DMS79 treated with DMSO at 0.1 percent for 48 hours (cell line): ENCODE results near the gene C3.
"Not testable (repeated sequence)": the region's sequence is repeated elsewhere in the genome, so short reads cannot be mapped to it uniquely, and the experiment has no call there.

ENCODE experiments used
- DNase-seq: peaks from one replicate; lab custom pipeline; 2025; lab: John Stamatoyannopoulos, UW

C3 gene

DNA sequence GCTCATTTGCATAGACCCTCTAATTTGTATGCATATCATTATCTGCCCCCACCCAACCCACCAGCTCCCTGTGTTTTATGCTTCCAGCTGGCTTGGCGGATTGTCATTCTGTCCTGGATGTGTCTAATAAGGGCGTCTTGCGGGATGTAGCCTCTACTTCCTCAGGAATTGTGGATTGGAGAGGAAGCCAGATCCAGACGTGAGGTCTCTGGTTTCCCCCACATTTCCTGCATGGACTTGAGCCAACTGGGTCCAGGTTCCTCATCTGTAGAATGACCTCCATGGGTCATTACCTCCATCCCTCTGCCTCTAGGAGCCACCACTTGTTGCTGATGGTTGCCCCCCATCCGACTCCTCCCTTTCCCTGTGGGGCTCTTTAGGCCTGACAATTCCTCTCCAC is 57.7 kb downstream of the C3 start:
- DNase-seq = no peak

DNA sequence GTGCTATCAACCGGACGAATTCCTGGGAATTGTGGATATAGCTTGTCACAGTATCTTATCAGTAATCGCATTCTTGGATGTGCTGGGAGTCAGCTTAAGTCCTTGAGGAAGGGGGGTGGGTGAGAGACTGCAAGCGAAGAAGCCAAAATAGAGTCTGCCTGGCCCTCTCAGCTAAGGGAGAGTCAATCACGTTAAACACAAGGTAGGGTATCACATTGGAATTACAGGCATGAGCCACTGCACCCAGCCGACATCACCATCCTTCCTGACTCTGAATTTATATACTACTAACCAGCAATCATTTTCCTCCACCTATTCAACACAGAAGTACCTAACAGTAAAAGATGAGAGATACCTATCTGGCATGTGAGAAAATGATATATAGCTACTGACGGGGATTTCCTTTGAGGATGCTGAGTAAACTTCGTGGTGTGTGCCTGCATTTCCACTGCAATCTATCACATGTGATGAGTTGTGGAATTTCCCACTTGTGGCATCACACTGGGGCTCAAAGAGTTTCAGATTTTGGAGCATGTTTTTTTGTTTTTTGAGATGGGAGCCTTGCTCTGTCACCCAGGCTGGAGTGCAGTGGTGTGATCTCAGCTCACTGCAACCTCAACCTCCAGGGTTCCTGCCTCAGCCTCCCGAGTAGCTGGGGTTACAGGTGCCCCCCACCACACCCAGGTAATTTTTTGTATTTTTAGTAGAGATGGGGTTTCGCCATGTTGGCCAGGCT is 58.8 kb downstream of the C3 start:
- not testable (repeated sequence) for DNase-seq

DNA sequence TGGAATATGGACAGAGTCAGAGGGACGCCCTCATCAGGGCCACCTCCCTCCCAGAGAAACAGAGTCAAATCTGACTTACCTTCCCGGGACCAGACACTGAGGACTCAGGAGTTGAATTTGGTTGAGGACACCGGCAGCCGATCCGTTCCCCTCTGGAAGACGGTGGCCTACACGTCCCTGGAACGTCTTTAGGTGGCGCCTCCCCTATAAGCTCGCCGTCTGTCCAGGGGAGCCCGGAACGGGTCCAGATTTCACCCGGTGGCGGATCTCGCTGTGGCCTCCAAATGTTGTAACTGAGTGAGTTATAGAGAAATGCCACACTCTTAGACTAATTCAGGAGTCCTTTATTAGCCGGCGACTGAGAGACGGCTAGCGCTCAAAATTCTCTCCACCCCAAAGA is 59.5 kb downstream of the C3 start:
- no peak for DNase-seq

DNA sequence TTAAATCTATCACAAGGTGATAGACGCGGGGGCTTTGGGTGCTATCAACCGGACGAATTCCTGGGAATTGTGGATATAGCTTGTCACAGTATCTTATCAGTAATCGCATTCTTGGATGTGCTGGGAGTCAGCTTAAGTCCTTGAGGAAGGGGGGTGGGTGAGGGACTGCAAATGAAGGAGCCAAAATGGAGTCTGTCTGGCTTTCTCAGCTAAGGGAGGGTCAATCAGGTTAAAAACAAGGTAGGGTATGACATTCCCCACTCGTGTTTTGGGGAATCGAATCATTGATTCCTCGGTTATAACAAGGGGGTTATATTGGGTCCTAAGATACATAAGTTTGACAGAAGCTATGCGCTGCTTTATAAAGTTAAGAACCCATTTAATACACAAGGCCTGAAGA is 64.1 kb downstream of the C3 start:
- DNase-seq = not testable (repeated sequence)

DNA sequence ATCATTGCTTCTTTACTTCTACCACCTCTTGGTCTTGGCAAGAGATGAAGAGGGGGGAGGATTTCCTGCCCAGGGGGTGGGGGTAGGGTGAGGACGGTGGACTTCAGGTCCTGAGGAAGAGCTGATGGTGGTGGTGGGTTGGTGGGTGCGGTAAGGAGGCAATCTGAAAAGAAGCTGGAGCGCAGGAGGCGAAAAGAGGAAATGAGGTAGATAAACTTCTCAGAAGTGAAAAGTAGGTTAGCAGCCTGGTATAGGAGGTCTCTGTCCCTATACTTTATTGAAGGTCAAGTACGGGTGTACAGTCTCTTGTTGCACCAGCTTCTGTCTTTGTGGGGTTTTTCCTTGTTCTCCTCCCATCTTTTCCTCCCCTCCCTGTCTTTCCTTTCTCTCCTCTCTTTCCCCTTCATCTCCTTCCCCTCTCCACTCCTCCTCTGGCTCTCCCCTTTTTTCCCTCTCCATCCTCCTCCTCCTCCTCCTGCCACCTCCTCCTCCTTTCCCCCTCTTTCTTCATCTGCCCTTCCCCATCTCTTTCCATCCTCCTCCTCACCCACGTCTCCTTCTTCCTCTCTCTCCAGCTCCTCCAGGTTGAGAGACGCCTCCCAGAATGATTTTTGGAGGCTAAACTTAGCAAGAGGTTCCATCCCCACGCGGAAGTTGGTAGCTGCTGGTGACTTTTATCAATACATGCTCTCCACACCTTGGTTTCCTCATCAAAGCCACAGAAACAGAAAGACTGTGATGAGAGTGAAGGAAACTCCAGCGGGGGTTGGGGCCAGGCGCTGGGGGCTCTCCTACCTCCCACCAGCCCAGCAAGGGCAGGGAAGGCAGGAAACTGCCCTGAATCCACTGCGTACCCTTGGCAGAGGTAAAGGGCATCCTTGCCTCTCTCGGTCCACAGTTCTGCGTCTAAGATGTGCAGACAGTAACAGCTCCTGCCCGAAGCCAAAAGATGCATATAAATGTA is 65.8 kb downstream of the C3 start:
- no peak for DNase-seq

DNA sequence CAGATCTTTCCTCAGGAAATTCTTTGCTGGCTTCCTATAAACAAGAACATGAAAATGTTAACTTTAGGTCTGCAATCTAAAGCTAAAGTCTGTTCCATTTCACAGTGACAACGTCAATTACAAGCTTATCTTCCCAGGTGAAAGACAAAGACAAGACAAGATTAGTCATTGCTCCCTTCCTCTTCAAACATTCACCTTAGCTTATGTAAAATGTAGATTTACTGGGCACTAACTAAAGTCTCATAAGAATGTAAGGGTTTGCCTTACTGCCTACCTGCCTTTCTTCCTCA is 67.7 kb downstream of the C3 start:
- DNase-seq = no peak

DNA sequence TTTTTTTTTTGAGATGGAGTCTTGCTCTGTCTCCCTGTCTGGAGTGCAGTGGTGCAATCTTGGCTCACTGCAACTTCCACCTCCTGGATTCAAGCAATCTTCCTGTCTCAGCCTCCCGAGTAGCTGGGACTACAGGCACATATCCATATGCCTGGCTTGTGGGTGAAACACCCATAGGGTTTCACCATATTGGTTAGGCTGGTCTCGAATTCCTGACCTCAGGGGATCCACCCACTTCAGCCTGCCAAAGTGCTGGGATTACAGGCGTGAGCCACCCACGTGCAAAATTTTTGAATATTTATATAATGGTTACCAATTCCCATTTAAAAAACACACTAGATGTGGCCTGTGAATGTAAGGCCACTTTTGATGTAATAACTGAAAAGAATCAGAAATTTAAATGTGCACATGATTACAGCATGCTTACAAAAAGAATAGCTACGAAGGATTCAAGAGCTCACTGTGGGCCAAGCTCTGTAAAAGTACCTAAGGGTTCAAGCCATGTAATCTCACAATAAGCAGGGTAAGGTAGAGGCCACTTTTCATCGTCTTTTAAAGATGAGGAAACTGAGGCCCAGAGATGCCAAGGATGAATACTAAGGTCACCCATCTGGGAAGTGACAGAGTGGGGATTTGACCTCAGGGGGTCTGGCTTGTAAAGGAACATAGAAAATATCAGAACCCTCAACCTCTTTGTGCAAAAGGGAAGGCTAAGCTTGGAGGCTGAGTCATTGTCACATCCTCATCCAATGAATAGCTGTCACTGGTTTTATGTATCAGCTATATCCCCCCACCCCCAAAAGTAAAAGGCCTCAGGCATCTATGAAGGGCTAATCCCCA is 68.3 kb downstream of the C3 start:
- DNase-seq = no peak

DNA sequence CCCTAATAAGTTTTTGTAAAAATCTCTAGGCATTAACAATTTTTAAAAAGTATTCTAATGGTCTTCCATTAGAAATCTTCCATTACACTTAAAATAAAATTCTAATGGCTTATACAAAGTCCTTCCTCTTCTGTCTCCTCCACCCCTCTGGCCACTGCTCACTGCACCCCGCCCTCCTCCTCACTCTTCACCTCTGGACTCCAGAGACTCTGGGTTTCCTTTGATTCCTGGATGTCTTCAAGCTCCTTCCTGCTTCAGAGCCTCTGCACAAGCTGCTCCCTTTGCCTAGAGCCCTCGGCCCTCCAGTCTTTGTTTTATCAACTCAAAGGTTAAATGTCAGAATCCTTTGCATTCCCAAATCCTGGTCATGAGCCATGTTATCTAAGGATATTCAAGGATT is 71.3 kb downstream of the C3 start:
- no peak for DNase-seq

DNA sequence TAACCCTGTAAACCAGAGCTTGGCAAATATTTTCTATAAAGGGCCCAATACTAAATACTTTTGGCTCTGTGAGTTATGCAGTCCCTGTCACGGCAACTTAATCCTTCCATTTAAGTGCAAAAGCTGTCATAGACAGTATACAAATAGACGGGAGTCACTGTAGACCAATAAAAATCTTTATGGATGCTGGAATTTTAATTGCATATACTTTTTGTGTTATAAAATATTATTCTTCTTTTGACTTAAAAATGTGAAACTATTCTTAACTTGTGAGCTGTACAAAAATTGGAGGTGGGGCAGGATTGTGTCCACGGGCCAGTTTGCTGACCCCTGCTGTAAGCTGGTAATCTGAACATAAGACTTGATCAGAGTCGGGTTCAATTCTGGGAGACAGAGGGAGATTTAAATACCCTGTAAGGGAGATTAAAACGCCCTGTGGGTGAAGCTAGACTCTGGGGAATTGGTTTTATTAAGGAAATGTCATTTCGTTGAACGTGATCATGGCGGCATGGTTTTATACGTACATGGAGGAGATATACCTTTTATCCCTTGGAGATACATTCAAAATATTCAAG is 72.2 kb downstream of the C3 start:
- no peak for DNase-seq

DNA sequence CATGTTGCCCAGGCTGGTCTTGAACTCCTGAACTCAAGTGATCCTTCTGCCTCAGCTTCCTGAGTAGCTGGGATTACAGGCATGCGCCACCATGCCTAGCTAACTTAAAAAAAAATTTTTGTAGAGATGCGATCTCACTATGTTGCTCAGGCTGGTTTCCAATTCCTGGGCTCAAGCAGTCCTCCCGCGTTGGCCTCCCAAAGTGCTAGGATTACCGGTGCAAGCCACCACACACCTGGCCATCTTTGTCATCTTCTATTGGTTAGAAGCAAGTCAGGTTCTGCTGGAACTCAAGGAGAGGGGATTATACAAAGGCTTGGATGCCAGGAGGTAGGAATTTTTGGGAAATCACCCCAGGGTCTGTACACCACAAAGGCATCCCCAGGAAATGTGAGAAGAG is 75.7 kb downstream of the C3 start:
- DNase-seq = no peak

DNA sequence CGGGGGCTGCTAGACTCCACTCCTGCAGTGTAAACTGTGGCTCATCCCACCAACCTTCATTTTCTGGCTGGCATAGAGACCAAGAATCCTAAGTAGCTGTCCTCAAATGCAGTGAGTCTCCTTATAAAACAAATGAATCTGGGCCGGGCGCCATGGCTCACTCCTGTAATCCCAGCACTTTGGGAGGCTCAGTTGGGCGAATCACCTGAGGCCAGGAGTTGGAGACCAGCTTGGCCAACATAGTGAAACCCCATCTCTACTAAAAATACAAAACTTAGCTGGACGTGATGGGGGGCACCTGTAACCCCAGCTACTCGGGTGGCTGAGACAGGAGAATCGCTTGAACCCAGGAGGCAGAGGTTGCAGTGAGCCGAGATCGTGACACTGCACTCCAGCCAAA is 80.1 kb downstream of the C3 start:
- DNase-seq = not testable (repeated sequence)

DNA sequence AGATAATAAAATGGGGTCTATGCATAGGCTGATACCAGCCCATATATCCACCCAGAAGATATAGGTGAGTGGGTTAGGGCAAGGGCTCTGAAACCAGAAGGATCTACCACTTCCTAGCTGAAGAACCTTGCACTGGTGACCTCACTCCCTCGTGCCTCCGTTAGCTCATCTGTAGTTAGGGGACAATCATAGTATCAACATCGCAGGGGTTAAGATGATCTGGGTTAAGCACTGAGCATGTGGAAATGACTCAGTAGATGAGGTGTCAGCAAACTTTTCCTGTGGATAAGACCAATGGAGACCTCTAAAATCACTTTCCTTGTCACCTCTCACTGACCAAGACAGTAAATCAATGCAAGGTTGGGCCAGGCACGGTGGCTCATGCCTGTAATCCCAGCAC is 81.0 kb downstream of the C3 start:
- no peak for DNase-seq

DNA sequence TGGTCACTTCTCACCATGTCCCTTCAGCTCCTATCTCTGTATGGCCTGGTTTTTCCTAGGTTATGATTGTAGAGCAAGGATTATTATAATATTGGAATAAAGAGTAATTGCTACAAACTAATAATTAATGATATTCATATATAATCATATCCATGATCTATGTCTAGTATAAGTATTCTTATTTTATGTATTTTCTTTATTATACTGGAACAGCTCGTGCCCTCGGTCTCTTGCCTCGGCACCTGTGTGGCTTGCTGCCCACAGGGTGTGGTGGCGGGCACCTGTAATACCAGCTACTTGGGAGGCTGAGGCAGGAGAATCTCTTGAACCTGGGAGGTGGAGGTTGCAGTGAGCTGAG is 87.0 kb downstream of the C3 start:
- not testable (repeated sequence) for DNase-seq

DNA sequence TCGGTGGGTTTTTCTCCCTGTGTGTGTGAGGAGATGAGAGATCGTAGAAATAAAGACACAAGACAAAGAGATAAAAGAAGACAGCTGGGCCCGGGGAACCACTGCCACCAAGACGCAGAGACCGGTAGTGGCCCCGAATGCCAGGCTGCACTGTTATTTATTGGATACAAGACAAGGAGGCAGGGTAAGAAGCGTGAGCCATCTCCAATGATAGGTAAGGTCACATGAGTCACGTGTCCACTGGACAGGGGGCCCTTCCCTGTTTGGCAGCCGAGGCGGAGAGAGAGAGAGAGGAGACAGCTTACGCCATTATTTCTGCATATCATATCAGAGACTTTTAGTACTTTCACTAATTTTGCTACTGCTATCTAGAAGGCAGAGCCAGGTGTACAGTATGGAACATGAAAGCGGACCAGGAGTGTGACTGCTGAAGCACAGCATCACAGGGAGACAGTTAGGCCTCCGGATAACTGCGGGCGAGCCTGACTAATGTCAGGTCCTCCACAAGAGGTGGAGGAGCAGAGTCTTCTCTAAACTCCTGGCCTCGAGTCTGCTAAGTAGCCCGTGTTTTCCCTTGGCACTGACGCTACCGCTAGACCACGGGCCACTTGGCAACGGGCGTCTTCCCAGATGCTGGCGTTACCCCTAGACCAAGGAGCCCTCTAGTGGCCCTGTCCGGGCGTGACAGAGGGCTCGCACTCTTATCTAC is 87.5 kb downstream of the C3 start:
- peak; percentile 16 for DNase-seq

DNA sequence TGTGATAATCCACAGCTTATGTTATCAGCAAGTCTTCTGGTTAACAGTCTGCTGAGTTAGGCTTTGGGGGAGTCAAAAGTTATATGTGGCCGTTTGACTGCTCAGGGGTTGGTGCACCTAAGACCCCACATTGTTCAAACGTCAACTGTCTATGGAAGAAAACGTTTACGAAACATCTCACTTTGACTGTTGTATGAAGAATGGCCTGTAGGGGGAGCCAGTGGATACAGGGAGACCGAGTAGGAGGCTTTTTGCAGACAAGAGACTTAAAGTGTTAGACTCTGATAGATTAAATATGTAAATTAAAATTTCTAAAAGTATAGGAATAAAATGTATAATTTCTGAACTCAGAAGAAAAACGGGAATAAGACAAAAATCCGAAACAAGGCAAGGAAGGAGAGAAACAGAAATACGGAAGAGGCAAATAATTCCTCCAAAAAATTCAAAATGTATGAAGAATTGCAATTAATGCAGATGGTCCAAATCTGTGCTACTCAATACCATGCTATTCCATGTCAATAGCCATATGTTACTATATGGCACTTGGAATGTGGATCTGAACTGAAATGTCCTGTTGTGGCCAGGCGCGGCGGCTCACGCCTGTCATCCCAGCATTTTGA is 88.3 kb downstream of the C3 start:
- DNase-seq = peak; percentile 58
